Measurements from ENCODE around the gene RAB27B.

- TF ChIP-seq POLR2A (IDR thresholded peaks at IDR 0.05) (no peak), CTCF (IDR thresholded peaks at IDR 0.05) (no peak)
These were observed 1.6 kb downstream of the RAB27B start for GRCh38 chr18:54829856-54830255.

Measured in uterus (tissue), 2 donors.